NCI-H748 (cell line): ENCODE data around the gene DGUOK.
"Not testable (repeated sequence)": the region's sequence is repeated elsewhere in the genome, so short reads cannot be mapped to it uniquely, and the experiment has no call there.

ENCODE experiments used
- DNase-seq: peaks from one replicate; lab custom pipeline; 2025; ENCODE audit not compliant: unreplicated experiment; lab: John Stamatoyannopoulos, UW

DGUOK gene

DNA sequence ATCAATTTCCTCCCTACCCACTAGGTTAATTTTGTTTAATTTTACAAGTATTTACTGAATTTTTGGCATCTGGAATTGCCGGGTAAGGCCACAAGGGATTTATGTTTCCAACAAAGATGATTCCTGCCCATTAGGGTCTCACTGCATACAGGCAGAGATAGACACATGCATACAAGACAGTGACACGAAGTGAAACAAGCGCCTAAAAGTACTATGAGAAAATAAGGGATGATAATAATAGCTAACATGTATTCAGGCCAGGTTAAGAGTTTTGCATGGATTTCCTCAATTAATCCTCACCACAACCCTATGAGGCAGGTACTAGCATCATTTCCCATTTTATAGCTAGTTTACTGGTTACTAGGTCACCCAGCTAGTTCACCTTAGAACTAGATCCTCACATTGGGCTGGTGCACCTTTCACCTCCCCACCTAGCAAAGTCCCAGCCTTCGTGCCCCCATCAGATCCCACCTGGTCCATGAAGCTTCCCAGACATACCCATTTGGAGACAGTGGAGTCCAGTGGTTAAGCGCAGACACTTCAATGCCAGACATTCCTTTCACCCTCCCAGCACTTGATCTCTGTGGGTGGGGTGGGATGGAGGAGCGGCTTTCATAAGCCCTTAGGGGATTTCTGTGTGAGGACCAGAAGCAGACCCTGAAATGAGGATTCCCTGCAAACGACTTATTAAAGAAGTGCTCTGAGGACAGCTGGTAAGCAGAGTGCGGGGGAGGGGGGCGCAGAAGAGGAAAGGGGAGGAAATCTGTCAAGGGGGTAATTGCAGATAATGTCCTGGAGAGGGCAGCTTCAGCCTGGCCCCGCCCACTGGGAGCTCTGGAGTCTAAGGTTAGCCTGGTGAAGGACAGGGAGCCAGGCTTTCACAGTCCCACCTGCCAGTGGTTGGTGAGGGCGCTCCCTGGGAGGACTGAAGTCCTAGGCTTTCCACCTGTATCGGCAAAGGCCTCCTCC is 5.8 kb upstream of the DGUOK start:
- DNase-seq, result peak; percentile 67

DNA sequence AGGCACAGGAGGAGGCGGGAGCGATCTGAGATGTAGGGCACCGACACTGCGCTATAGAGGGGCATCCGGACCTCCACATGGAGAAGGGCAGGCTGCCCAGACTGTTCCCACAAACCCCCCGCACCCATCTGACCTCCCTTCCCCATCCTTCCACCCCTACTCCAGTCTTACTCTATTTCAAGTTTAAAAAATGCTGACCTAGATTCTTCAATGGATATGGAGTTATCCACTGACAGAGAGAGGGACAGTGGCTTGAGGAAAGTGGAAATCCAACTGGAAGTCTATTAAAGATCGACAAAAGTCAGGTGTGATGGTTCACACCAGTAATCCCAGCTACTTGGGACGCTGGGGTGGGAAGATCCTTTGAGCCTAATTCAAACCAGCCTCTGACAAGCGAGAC is 5.1 kb upstream of the DGUOK start:
- DNase-seq, result no peak

DNA sequence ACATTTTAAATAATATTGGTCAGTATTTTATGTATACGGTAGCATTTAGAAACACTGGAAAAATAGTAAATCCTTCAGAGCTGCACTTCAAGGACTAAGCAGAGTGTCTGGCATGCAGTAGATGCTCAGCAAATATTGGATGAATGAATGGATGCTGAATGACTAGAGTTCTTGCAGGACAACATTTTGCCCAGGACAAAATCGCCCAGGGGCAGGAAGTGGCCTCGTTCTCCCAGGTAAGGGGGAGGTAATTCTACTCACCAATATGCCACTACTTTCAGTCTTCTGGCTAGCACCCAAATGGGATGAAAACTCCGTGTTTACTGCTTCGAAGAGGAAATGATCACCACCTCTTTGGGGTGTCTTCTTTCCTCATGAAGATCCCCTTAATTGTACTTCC is 4.0 kb upstream of the DGUOK start:
- DNase-seq, result no peak

DNA sequence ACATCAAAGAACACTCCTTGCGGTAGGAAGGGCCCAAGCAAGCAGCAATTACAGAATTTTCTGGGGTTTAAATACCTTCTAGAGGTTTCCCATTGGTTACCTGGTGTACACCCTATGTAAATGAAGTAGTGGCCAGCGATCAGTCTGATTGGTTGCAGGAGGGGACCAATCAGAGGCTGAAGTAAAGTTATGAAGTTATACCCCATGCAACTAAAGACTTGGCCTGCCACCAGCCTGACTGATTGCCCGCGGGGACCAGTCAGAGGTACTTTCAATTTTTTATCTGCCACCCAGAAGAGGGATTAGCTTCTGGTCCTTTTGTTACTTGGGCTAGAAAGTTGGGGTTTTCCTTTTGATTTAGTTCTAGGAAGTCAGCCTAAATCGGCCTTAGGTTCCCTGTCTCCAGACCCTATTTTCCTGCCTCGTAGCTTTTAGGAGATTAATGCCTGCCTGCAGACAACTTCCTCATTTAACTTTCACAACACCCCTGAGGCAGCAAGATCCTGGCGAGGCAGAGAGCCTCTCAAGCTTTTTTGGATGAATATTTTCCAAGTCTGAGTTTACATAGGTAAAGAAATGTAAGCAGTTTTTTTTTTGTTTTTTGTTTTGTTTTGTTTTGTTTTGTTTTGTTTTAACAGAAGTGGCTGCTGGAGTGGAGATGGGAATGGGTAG is 1.5 kb upstream of the DGUOK start:
- no peak for DNase-seq

DNA sequence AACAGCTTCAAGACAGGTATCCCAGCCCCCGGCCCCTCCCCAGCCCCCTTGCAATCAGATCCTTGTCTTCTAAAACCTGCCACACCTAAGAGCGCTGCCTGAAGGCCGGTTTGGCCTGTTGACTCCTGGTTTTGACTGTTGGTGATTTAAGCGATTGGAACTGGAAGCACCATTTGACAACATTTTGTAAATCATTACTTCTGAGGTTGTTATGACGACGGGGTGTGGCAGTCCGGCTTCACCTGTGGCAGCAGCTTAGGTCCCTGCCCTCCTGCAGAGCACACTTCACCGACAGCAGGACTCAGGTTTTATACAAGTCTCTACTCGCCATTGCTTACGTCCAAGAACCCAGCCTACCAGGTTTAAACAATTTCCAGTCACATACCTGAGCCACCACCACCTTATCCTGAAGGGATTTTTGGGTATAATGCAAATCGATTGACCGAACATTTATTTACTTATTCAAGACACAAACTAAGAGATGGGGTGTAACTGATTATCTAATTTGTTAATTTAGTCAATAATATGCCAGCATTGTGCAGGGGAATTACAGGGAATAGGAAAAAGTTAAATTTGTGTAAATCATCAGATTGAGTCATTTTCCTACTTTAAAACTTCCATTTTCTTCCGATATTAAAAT is 707 bp upstream of the DGUOK start:
- peak; percentile 89 for DNase-seq

DNA sequence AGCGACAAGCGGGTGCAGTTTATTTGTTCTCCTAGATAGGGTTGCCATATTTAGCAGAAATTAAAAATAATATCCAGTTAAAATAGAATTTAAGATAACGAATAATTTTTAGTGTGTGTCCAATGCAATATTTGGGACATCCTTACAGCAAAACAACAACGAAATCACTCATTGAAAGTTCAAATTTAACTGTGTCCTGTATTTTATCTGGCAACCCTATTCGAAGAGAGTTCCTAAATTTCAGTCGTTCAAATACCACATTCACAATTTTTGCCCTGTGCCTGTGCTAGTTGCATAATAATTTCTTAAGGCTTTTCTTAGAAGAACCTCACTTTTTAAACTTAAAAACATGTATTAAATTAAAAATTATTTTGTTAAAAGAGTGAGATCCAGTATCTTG is 664 bp downstream of the DGUOK start:
- no peak for DNase-seq

DNA sequence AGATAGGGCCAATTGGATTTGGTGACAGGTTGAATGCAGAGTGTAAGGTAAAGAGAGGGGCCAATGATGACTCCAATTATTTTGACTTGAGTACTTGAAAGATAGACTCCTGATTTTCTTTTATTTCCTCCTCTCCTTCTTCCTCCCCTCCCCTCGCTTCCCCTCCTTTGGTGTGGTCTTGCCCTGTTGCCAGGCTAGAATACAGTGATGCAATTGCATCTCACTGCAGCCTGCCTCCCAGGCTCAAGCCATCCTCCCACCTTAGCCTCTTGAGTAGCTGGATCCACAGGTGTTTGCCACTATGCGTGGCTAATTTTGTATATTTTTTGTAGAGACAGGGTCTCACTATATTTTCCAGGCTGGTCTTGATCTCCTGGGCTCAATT is 2.3 kb downstream of the DGUOK start:
- DNase-seq, result no peak

DNA sequence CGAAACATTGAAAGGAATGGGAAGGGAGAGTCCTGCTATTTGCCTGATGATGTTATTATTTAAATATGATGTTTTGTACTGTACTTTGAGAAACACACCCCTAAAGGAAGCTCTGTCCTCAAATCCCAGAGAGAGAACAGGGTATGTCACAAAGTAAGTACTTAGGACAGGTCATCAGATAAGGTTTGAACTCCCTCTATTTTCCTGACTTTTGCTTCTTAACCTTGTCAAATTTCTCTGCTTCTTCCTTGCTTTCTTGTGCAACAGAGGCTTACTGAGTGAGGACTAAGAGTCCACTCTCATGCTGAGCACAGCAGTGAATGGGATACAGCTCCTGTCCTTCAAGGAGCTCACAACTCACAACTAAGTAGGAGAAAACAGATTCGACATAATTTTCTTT is 3.7 kb downstream of the DGUOK start:
- no peak for DNase-seq

DNA sequence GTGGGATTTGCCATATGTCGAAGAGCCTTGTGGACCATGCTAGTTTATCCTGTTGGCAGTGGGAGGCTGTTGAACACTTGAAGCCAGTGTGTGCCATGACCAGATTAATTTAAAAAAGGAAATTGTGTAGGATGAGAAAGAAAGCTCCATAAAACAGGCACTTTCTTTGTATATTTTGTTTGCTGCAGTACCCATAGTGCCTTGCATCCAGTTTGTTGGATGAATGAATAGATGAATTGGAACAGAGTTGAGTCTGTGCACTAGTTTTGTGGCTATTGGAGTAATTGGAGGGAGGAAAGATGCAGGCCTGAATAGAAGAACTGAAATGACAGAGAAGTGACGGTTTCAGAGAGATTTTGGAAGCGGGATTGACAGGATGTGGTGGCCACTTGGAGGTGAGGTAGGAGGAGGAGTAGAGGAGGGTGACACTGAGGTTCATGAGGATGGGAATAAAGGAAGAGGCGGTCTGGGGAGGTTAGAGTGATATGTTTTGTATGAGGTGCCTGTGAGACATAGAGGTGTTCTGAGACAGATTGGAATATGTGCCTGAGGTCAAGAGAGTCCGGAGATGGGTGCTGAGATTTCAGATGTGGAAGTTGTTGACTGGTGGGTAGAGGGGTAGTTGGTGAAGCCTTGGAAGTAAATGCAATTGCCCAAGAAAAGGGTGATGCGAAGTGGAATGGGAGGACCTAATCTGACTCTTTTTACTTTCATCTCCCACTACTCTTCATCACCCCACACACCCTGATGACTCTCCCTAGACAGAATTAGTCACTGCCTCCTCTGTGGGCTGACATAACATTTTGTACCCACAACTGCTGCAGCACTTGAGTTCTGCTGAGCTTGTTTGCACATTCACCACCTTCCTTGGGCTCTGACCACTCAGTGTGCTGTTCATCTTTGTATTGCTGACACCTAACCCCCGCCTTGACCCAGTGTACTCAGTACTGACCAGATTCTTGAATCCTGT is 5.1 kb downstream of the DGUOK start:
- no peak for DNase-seq

DNA sequence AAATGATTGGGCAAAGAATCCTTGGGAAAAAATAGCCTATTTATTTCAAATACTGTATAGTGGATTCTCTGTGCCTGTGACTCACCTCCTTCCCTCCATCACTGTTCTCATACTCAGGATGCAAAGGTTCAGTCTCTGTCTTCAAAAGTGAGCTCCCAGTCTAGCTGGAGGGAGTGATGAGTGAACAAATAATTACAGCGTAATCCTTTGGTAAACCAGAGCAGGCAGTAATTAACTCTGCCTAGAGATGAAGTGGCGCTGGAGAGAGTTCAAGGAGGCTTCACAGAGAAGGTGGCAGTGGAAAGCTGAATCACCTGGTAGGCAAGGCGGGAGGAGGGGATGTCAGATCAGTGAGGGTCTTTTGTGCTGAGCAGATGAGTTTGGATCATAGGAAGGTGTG is 6.5 kb downstream of the DGUOK start:
- DNase-seq, result peak; percentile 9

DNA sequence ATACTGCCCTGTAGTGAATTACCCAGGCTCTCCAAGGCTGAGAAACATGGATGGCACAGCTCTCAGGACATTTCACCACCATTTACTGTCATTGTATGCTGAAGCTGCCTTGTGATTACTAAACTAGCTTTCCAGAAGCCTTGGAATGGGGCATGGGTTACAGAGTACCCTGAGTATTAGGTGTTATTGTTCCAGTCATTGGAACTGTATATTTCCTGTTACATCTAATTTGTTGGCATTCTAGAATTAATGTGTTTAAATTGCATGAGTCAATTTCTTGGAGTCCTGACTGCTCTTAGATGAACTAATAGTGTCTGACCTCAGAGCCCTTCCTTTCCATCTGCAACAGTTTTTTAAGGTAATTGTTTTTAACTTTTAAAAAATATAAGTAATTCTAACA is 9.0 kb downstream of the DGUOK start:
- DNase-seq, result no peak

DNA sequence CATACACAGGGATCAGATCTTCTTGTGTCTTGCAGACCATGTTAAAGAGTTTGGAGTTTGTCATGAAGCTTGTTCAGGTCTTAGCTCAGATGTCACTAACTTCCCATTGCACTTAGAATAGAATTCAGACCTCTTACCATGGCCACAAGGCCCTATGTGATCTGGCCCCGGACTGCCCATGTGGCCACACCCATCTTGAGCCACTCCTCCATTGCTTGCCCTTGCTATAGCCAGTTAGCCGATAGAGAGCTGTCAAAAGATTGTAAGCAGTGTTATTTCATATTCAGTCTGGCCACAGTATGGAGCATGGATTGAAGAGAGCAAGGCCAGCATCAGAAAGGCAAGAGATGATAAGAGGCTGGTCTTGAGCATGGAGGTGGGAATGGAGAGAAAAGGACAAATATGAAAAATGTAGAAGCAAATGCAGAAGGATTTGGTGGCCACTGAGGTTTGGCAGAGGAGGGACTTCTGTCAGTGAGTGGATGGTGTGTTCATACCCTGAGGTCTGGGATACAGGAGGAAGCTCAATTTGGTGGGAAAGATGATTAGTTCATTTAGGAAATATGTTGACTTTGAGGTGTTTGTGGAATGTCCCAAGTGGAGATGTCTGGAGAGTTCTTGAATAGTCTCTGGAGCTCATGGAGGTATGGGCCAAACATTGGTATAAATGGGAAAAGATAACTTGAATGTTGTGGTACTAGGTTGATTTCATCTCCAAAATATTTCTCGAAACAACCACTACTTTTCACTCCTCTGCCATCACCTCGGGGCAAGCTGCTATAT is 10.6 kb downstream of the DGUOK start:
- DNase-seq, result no peak

DNA sequence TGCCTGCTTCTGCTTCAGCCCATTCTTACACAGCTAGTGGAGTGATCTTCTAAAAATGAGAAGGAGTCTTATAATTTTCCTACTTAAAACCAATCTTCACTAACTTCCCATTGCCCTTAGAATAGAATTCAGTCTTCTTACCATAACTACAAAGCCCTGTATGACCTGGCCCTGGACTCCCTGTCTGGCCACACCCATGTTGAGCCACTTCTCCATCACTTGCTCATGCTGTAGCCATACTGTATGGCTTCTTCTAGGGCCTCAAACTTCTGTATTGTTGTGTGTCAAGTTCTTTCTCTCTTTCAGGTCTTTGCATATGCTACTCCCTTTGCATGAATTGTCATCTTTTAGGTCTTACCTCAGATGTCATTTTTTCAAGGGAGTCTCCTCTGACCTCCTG is 11.2 kb downstream of the DGUOK start:
- DNase-seq, result no peak

DNA sequence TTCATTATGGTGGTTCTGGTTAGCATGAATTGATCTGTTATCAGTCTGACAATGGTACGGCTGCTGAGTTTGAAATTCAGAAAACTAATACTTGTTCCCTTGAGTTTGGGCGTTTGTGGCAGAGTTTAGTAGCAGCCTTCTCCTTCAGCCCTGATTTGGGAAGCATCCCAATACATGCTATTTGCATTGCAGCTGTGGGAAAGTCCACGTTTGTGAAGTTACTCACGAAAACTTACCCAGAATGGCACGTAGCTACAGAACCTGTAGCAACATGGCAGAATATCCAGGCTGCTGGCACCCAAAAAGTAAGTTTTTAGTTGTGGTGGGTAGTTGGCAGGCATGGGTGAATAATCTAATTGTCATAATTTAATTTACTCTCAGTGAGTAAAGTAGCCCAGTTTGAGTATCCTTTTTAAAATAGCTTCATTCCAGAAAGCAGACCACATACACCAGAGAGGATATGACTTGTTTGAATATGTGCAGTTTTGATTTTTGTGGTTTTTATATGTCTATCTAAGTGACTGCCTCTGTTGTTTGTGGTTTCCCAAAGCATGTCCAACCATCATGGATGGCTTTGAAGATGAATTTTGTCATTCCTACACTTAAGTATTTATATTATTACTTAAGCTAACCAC is 12.2 kb downstream of the DGUOK start:
- no peak for DNase-seq

DNA sequence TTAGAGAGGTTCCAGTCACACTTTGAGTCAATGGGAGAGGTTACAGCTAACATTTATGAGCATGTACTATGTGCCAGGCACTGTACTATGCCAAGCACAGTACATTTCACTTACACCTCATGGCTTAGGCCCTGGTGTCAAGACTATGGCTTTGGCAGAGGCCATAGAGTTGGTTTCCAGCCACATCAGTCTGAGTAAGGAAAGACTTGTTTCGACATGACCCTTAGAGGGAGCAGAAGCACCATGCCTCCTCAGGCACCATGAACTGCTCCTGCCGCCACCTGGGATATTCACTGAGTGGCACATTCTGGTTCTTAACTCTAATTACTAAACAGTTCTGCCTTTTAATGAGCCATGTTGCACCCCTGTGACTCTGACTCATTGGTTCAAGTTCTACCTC is 12.7 kb downstream of the DGUOK start:
- DNase-seq, result no peak

DNA sequence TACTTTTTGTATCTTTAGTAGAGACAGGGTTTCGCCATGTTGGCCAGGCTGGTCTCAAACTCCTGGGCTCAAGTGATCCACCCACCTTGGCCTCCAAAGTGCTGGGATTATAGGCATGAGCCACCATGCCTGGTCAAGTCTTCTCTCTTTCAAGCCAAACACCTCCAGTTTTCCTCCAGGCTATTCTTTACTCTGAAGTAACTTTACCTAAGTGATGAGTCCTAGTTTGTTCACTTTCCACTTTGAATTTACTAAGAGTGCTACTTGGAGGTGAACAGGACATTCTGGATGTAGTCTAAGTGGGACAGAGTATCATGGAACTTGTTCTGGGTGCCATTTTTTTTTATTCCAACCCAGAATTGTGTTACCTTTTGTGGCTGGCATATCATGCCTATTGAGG is 13.4 kb downstream of the DGUOK start:
- not testable (repeated sequence) for DNase-seq

DNA sequence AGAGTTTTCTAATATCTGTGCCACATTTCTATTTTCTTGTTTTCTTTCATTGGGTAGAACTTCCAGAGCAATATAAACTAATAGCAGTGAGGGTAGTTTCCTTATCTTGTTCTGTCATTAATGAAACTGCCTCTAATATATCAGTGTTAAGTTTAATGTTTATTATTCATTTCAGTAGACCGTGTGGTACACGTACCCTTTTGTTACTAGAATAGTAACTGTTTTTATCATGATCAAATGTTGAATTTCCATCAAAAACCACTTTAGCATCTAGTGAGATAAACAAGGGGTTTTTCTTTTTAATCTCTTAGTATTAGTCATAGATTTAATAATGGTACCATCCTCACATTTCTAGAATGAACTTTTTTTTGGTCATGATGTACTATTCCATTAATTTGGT is 16.0 kb downstream of the DGUOK start:
- no peak for DNase-seq

DNA sequence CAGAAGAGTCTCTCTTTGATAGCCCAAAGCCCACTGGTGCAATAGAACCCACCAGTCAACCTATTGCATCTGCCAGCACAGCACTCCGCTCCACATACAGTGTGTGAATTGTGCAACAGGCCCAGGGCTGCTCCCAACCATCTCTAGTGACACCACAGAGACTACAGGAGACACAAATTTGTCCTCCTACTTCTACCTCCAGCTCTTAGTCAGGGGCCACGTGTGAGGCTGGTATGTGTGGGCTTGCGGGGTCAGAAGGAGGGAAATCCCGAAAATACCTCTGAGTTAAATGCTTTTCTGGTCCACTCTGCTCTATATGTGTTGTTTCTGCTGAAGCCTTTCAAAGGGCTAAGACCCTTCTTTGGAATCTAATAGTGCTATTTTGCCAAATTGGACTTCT is 18.0 kb downstream of the DGUOK start:
- DNase-seq, result no peak

DNA sequence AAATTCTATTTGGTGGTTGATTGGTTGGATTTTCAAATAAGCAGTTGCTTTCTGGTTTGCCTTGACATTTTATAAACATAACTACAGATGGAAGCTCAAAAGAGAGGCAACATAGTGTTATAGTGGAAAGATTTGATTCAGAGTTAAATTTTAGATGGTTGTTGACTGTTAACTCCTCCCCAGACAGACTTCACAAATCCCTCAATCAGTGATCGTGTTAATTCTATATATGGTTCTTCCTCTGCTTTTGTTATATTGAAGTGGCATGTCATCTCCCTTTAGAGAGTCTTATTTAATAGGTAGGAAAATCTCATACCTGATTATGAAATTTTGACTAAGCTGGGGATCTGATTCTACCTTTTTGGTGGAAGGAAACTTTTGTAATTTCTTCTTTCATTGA is 19.5 kb downstream of the DGUOK start:
- no peak for DNase-seq

DNA sequence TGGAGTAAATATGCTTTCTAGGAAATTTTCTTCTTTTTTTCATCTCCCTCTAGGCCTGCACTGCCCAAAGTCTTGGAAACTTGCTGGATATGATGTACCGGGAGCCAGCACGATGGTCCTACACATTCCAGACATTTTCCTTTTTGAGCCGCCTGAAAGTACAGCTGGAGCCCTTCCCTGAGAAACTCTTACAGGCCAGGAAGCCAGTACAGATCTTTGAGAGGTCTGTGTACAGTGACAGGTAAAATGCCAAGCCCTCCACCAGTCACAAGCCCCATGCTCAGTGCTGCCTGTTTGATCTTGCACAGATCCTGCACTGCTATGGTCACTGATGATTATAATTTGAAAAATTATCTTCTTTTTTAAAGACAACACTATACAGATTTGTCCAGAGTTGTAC is 20.0 kb downstream of the DGUOK start:
- DNase-seq, result no peak
